ENCODE measurements around the gene HERPUD1. TPM values are rescaled to one million over a fixed set of nuclear protein-coding genes. Genes with fewer than 3 reads are reported as not detected.
"Not testable (repeated sequence)": the region's sequence is repeated elsewhere in the genome, so short reads cannot be mapped to it uniquely, and the experiment has no call there.

The HERPUD1 gene
- total RNA-seq, 1 donor from 2014 or later, result 16.1 TPM

DNA sequence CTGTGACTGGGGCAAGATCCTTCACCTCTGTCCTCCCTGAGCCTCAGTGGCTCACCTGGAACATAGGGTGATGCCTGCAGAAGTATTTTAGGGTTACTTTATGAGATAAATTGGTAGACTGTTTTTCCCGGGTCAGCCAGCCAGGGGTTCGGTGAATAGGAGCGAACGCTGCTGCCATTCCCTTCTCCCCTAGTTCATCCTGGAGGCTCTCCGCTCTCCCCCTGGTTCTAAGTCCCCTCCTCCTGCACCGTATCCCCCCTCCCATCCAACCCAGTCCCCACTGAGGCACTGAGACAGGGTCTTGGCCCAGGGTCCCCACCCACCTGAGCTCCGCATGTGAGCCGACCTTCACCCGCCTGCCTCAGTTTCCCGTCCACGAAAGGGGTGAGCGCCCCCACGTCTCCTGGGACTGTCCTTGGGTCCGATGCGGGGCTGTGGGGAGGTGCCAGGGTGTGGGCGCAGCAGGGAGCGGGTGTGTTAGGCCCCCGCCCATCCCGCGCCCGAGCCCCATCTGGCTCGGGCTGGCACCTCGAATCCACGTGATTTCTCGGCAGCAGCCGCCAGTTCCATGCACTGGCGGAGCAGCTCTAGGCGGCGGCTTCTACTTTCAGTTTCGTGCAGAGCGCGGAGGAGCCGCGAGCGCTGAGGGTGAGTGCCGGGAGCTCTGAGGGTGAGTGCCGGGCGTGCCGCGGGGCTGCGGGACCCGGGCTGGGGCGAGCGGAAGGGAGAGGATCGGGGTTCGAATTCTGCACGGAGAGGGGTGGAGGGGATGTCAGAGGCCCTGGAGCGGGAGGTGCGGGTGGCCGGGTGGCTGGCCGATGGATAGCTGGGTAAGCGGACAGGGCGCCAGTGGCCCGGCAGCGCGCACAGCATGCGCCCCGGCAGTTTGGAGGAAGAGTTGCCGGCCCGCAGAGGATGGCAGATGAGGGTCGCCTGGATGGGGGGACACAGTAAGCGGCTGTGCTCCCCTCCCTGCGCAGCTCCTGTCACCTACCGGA is 57.3 kb downstream of the HERPUD1 start, which contains the start of gene NLRC5:
Gene NLRC5, plus strand, starts transcription at position 610 of the 998 bp plus-strand sequence. CDS start 31,156 bp downstream, outside the sequence.
- Mint-ChIP-seq H3K36me3 (no peaks in the 10 kb centered on the region), H3K4me1 (peaks cover 11% of the 10 kb centered on the region), H3K4me3 (peak within 1 kb of the TSS; percentile 85), H3K27ac (no peak within 1 kb of the TSS), H3K27me3 (ENCODE audit: insufficient read depth, low read depth) (peaks cover 36% of the 10 kb centered on the region), H3K9me3 (no peaks in the 10 kb centered on the region)
- no peaks in the 10 kb centered on the region for H3K36me3 ChIP-seq
- no peaks in the 10 kb centered on the region for H3K9me3 ChIP-seq (ENCODE audit: low read depth)
- peak; percentile 78 for DNase-seq (ENCODE audit: low spot score)
- no peaks in the 10 kb centered on the region for H4K20me1 ChIP-seq (ENCODE audit: low read depth)
- H3K27me3 ChIP-seq, result peaks cover 54% of the 10 kb centered on the region
- H3F3A ChIP-seq (ENCODE audit: low read depth), result no peaks in the 10 kb centered on the region
- H3K4me1 ChIP-seq, result peaks cover 6% of the 10 kb centered on the region
- peak within 1 kb of the TSS; percentile 75 for H3K4me2 ChIP-seq
- H3K4me3 ChIP-seq, result peak within 1 kb of the TSS; percentile 48
- no peak within 1 kb of the TSS for H3K27ac ChIP-seq
- no peak within 1 kb of the TSS for H3K9ac ChIP-seq
- H2AFZ ChIP-seq (replicated peaks), result peak within 1 kb of the TSS; percentile 18
- H3K79me2 ChIP-seq (ENCODE audit: low read depth), result no peaks in the 10 kb centered on the region
- TF ChIP-seq EZH2phosphoT487 (IDR thresholded peaks at IDR 0.05), result peak; percentile 84
- TF ChIP-seq EZH2 (IDR thresholded peaks at IDR 0.05), result peak; percentile 84
- TF ChIP-seq, protein P1, sequence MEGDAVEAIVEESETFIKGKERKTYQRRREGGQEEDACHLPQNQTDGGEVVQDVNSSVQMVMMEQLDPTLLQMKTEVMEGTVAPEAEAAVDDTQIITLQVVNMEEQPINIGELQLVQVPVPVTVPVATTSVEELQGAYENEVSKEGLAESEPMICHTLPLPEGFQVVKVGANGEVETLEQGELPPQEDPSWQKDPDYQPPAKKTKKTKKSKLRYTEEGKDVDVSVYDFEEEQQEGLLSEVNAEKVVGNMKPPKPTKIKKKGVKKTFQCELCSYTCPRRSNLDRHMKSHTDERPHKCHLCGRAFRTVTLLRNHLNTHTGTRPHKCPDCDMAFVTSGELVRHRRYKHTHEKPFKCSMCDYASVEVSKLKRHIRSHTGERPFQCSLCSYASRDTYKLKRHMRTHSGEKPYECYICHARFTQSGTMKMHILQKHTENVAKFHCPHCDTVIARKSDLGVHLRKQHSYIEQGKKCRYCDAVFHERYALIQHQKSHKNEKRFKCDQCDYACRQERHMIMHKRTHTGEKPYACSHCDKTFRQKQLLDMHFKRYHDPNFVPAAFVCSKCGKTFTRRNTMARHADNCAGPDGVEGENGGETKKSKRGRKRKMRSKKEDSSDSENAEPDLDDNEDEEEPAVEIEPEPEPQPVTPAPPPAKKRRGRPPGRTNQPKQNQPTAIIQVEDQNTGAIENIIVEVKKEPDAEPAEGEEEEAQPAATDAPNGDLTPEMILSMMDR (IDR thresholded peaks at IDR 0.05), result no peak

DNA sequence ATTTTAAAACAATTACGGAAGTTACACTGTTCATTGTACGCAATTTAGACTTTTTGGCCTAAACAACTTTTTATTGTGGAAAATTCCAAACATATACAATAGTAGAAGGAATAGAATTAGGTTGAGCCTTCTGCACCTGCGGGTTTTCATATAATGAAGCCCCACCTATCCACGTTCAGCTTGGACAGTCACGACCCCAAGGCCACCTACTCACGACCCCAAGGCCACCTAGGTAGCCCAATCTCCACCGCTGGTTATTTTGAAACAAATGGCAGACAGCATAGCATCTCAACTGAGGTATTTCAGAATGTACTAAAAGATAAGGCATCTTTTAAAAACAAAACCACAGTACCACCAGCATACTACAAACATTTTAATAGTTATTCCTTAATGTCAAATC is 58.0 kb downstream of the HERPUD1 start:
- Histone ChIP-seq H3K27me3 (peaks cover 54% of the 10 kb centered on the region), H3K4me1 (peaks cover 6% of the 10 kb centered on the region), H3K36me3 (no peaks in the 10 kb centered on the region), H3K4me3 (peak overlapping the region; percentile 48), H3K27ac (no peak overlapping the region), H3K79me2 (ENCODE audit: low read depth) (no peaks in the 10 kb centered on the region), H3F3A (ENCODE audit: low read depth) (no peaks in the 10 kb centered on the region), H3K4me2 (peak overlapping the region; percentile 75), H4K20me1 (ENCODE audit: low read depth) (no peaks in the 10 kb centered on the region), H3K9me3 (ENCODE audit: low read depth) (no peaks in the 10 kb centered on the region), H3K9ac (no peak overlapping the region), H2AFZ (replicated peaks) (peak overlapping the region; percentile 18)
- TF ChIP-seq EZH2phosphoT487 (IDR thresholded peaks at IDR 0.05) (no peak), EZH2 (IDR thresholded peaks at IDR 0.05) (no peak)
- TF ChIP-seq, protein P1 (IDR thresholded peaks at IDR 0.05), result no peak
- H3K27me3 Mint-ChIP-seq (ENCODE audit: insufficient read depth, low read depth), result peaks cover 40% of the 10 kb centered on the region
- peaks cover 11% of the 10 kb centered on the region for H3K4me1 Mint-ChIP-seq
- H3K36me3 Mint-ChIP-seq, result no peaks in the 10 kb centered on the region
- H3K27ac Mint-ChIP-seq, result no peak overlapping the region
- peak overlapping the region; percentile 85 for H3K4me3 Mint-ChIP-seq
- no peak for DNase-seq (ENCODE audit: low spot score)
- no peaks in the 10 kb centered on the region for H3K9me3 Mint-ChIP-seq

DNA sequence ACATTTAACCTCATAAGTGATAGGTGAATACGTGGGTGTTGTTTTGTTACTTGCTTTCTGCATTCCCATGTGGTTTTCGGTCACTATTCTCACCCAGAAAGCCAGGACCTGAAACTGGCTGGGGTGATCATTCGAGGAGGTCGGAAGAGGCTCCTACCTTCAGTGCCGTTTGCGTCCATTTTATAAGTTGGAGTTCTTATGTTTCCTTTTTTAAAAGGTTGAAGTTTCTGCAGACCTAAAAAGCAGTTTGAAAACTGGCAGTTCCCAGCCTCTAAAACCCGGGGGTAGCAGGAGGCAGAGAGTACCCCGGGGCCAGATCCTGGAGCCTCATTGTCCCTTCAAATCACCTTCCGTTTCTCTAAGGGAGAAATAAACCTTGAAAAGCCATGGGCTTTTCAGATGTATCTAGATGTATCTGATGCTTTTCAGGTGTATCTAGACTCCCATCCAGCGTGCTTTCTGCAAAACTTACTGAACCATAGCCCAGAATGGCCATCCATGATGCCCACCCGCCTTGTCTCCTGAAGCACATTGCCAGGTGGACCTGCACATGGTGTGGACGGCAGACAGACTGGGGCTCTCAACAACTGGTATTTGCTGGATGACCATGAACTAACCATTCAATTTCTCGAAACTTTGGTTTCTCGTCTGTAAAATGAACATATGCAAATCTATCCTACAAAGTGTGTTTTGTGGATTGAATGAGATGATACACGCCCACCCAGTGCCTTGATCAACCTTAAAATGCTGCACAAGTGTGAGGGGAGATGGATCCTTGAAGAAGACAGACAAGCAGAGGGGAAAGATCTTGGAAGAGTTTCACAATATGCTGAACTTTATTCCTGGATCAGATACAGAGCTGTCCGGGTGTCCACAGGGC is 58.7 kb downstream of the HERPUD1 start:
- H3K4me3 Mint-ChIP-seq, result peak overlapping the region; percentile 85

DNA sequence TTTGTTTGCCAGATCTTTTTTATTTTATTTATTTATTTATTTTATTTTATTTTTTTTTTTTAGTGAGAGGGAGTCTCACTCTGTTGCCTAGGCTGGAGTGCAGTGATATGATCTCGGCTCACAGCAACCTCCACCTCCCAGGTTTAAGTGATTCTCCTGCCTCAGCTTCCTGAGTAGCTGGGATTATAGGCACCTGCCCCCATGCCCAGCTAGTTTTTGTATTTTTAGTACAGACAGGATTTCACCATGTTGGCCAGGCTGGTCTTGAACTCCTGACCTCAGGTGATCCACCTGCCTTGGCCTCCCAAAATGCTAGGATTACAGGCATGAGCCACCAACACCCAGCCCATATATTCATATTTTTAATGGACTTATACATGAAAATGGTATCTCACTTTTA is 60.5 kb downstream of the HERPUD1 start:
- H3K9me3 Mint-ChIP-seq; H3K27ac Mint-ChIP-seq; H3K36me3 ChIP-seq; H3K36me3 Mint-ChIP-seq; H3K4me2 ChIP-seq; H3K9ac ChIP-seq; H3K79me2 ChIP-seq (ENCODE audit: low read depth); H3K9me3 ChIP-seq (ENCODE audit: low read depth); H4K20me1 ChIP-seq (ENCODE audit: low read depth); H3K4me3 ChIP-seq; H3K4me3 Mint-ChIP-seq; H3K27ac ChIP-seq; H3K4me1 ChIP-seq; DNase-seq (ENCODE audit: low spot score); H3F3A ChIP-seq (ENCODE audit: low read depth); H2AFZ ChIP-seq (replicated peaks): not testable (repeated sequence)
- Mint-ChIP-seq H3K4me1 (peaks cover 11% of the 10 kb centered on the region), H3K27me3 (ENCODE audit: insufficient read depth, low read depth) (peaks cover 40% of the 10 kb centered on the region)
- peaks cover 47% of the 10 kb centered on the region for H3K27me3 ChIP-seq

More for the DNA sequence above, 58.7 kb downstream of the HERPUD1 start:
- H3K27ac Mint-ChIP-seq, result no peak overlapping the region
- no peak overlapping the region for H3K9ac ChIP-seq
- no peak overlapping the region for H3K4me2 ChIP-seq
- peaks cover 6% of the 10 kb centered on the region for H3K4me1 ChIP-seq
- no peaks in the 10 kb centered on the region for H4K20me1 ChIP-seq (ENCODE audit: low read depth)
- DNase-seq (ENCODE audit: low spot score), result no peak
- H3K27me3 Mint-ChIP-seq (ENCODE audit: insufficient read depth, low read depth), result peaks cover 40% of the 10 kb centered on the region
- no peaks in the 10 kb centered on the region for H3K36me3 ChIP-seq
- no peaks in the 10 kb centered on the region for H3K79me2 ChIP-seq (ENCODE audit: low read depth)
- TF ChIP-seq, protein P1 (IDR thresholded peaks at IDR 0.05), result no peak
- TF ChIP-seq EZH2phosphoT487 (IDR thresholded peaks at IDR 0.05) (no peak), EZH2 (IDR thresholded peaks at IDR 0.05) (no peak)
- no peak overlapping the region for H2AFZ ChIP-seq (replicated peaks)
- H3K27me3 ChIP-seq, result peaks cover 54% of the 10 kb centered on the region
- no peak overlapping the region for H3K4me3 ChIP-seq
- no peaks in the 10 kb centered on the region for H3F3A ChIP-seq (ENCODE audit: low read depth)
- H3K9me3 ChIP-seq (ENCODE audit: low read depth), result no peaks in the 10 kb centered on the region
- no peaks in the 10 kb centered on the region for H3K36me3 Mint-ChIP-seq
- no peak overlapping the region for H3K27ac ChIP-seq
- no peaks in the 10 kb centered on the region for H3K9me3 Mint-ChIP-seq
- peaks cover 11% of the 10 kb centered on the region for H3K4me1 Mint-ChIP-seq

All from neural progenitor cell (in vitro differentiated cells).